T follicular helper cell (primary cell): ENCODE results near the gene DIS3L2.
"Not testable (repeated sequence)": the region's sequence is repeated elsewhere in the genome, so short reads cannot be mapped to it uniquely, and the experiment has no call there.

ENCODE experiments used
- DNase-seq: peaks from one replicate; pipeline ENCODE4 v3.0.0-alpha.2; 2020; ENCODE audit warnings: low read depth

Gene DIS3L2

DNA sequence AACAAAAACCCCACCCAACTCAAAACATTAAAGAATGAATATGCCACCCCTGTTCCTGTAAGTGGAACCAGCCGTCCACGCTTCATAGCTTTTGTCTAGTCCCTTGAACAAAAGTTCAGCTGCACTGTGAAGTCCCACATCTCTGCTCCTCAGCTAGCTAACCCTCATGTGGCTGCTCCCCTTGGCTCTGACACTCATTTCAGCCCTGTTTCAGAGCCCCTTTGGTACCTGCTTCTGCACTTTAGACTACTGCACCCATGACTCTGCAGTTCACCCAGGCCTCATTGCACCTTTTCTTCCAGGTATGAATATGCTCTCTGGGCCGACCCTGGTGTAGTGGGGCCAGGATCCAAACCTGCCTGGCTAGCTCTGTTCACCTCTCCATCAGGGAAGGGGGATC lies 155.3 kb downstream of the DIS3L2 start:
- DNase-seq, result no peak

DNA sequence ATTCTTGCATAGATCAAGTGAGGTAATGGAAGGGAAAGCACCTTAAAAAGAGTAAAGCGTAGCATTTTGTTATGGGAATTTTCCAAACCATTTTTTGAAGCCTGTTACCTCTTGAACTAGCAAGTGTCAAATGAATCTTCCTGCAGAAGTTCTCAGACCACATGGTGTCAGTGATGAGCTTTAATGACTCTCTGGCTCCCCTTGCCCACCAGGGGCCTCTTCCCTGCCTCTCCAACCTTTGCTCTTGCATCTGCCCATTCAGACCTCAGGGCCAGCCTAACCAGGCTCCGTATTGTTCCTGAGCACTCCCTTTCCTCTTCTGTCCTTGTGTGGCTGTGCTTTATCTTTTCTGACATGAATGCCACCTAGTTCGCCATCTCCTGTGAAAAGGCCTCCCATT lies 155.9 kb downstream of the DIS3L2 start:
- DNase-seq, result no peak

DNA sequence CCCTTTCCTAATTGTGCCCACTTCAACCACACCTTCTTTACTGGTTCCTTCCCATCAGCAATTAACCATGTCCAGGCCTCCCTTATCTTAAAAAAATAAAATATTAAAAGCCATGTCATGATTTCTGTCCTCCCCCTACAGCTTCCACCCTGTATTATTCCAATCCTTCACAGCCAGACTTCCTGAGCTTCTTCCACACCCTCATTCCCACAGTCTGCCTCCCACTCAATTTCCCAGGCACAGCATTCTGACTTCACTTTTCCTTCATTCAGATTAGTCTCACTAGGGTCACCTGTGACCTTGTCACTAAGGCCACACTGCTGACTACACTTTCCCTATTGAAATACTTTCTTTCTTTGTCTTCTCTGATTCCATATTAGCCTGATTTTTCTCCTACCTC lies 159.4 kb downstream of the DIS3L2 start:
- no peak for DNase-seq

DNA sequence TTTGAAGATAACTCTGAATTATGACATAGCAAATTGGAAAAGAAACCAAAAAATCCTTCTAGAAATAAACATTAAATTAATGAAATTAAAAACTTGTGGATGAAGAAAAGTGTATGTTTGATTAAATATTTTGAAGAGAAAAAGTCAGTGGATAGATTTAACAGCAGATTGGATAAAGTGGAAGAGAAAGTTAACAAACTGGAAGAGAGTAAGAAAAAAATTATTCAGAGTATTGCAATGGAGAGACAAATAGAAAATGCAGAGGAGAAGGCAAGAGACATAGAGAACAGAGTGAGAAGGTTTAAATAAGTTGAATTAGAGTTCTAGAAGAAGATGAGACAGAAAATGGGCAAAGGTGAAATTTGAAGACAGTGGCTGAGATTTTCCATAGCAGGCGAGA lies 162.8 kb downstream of the DIS3L2 start:
- DNase-seq, result no peak

DNA sequence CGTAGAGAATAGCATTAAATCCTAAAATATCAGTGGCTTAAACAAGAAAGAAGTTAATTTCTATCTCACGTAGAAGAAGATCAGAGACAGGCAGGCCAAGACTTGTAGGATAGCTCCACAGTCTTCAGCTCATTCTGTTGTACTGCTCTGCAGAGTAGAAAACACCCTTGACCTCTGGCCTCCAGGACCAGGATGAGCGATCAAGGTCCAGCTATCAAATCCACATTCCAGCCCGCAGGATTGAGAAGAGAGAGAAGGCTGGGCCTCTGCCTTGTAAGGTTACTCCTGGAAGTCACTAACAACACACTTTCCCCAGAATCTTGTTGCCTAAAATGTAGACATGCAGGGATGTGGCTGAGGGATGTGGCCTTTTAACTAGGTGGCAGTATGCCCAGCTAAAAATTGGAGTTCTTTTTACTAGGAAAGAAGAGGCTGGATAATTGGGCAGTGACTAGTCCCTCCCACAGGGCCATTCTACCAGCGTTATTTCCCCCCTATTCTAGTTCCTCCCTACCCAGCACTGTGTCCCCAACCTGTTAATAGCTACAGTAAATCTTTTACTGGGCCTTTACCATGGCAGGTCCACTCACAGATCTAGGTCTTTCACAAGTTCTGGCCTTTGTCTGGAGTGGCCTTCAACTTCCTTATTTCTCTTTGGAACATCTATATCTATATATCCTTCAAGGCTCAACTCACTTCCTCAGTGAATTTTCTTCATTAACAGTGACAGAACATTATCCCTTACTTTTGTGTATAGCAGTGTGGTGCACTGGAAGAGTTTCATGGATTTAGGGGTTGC lies 165.0 kb downstream of the DIS3L2 start:
- DNase-seq, result no peak

DNA sequence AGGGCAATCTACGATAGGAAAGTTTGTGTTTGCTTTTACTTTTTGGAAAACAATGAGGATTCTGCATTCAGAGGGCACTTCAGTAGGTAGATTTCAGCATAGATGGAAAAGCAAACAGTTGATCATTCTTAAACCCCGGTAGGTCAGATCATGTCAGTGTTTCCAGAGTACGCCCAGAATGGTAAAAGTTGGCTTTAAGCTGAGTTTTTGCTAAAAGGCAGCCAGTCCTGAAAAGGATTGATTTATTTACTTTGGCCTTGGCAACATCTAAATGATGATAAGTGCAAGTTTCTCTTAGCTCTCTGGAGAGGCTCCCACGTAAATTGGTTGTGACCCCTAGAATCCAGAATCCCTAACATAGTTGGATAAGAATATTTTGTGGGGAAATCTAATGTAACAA lies 168.0 kb downstream of the DIS3L2 start:
- no peak for DNase-seq

DNA sequence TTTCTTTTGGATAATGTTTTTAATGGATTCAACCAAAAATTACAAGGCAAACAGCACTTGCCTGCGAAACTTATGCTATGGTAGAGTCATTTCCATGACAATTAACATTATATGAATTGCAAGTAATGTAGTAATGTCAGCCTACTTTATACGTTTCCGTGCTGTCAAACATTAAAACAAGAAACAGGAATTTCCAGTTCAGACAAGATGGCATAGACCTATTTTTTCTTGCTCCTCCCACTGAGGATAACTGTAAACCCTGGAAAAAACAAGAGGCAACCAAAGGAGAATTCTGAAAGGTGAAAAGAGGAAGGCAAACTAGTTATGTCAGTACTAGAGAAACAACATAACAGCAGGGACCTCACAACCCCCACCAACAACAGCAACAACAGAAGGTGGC lies 170.7 kb downstream of the DIS3L2 start:
- DNase-seq, result no peak

DNA sequence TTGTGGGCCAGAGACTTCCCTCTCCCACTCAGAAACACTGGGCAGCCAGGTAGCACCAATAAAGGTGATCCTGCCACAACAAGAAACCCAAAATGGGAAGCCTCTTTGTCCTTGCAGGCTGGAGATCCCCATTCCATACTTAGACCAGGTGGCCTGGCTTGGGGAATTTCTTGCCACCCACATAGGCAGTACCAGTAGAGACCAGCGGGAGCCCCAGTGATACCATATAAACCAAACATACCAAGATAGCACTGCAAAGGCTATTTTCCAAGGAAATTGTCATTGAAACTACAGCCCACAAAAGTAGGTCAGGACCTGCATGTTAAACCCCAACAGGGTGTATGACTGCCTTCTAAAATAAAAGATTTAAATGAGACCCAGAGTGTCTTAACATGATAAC lies 171.6 kb downstream of the DIS3L2 start:
- DNase-seq, result no peak

DNA sequence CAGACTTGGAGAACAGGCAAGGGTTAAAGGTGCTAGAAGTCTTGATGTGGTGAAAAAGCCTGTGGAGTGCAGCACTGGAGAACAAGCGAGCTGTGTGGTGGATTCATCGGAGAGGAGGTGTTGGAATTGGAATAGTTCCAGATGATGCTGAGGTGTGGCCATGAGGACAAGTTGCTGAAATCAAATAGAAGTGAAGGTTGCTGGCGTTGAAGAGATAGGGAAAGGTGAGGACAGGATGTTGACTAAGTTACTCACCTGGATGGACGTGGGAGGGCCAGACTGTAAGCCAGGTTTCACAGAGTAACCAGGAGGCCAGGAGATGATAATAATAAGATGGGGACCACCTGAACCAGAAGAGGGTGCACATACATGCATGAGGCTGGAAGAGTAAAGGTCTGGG lies 173.4 kb downstream of the DIS3L2 start:
- DNase-seq, result no peak

DNA sequence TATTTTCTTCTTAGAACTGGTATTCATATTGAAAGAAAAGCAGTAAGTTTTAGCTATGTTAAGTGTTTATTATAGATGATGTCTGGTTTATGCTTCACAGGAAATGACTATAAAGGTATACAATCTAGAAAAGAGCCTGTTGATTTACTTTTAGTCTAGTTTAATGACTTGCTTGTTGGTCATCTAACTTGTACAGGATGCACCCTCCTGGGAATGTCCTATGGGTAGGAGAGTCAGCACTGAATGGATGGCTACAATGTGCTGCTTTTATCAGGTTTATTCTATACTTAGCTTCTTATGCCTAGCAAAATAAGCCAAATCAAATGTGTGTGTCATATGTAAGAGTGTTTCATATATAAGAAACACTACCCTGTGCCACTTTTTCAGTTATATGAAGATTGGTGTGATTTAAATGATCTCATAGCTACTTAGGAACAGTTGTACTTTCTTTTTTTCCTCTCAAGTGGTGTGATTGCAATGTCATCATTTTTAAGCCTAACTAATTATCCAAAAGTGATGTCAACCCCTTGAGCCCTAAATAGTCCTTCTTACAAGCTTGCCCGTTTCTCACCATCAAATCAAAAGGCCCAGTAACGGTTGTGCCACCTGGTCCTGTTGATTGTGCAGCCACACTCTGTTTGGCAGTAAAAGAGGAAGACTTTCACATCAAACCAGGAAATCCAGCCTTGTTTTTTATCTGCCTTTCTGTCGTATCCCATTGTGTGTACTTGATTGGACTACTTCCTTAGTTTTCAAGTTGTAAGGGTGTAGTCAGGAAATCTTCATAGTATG lies 176.0 kb downstream of the DIS3L2 start:
- DNase-seq, result no peak

DNA sequence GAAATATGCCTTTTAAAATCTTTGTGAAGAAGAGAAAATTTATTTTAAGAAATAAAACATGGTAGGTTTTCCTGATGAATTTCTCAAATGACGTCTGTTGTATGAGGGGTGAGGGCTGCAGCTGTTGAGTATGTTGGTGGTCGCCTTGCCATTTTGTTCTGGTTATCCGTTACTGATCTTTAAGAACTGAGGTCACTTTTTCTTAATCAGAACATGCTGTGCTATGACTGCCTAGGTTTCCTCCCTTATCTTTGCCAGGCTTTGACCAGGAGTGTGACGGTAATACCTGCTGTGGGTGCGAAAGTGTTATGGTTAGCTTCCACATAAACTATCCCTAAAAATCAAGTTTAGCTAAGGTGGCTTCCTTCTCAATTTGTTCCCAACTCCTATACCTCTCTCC lies 176.9 kb downstream of the DIS3L2 start:
- no peak for DNase-seq

DNA sequence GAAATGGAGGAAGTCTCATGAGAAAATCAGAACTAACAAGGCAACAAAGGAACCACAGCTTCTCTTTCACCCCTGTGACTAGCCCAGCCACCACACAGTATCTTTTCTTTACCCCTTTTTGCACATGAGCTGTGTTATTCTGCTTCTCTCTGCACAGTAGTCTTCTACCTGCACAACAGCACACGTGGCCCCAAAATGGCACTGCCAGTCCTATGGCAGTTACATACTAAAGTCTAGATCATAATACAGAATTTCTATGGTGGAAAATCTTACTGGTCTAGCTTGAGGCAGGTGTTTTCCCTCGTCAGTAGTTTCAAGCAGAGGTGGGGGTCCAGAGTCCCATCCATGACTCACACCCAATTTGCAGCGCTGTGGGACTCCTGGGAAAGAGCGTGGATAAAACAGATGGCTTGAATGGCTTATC lies 177.7 kb downstream of the DIS3L2 start:
- DNase-seq, result no peak

DNA sequence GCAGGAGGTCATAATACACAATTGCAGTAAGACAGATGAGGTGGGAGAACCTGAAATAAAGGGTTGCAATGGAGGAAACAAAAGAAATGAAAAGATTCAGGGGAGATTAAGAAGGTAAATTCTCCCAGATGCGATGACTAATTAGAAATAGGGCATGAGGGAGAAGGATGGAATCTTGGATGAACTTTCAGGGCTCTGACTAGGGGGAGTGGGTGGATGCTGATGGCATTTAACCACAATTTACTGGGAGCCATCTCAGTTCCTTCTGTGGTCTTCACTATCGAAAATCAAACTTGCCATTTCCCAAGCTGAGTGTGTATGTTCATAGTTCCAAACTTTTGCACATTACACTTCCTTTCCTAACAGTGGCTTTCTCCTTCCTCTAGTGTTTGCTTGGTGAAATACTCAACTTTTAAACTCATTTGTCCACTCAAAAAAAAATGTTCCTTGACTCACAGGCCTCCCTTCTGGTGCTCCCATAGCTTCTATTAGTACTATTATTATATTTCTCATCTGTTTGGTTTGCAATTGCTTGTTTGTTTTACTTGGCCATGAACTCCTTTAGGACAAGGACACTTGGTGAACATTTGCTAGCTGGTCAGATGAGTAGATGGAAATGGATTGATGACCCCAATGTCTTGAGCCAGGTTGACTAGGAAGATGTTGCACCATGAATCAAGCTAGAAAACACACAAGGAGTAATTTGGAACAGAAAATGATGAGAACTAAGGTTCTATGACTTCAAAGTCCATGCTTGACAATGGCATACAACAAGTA lies 178.5 kb downstream of the DIS3L2 start:
- DNase-seq, result no peak

DNA sequence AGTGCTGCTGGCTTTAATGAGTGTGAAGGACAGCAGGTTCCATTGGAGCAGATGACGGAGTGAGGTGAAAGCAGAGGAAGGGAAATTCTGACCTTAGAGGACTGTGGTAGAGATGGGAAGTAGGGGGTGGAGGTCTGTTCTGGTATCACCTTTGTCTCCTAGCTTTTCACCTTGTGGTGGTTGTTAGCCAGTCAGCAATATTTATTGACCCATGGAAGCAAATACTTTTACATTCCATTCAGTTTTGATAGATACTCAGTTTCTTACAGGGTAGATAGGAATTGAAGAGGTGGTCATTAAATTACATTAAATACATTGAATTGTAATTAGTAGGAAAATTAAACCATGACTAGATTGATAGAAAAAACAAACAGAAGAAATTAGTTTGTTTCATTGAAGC lies 180.1 kb downstream of the DIS3L2 start:
- no peak for DNase-seq

DNA sequence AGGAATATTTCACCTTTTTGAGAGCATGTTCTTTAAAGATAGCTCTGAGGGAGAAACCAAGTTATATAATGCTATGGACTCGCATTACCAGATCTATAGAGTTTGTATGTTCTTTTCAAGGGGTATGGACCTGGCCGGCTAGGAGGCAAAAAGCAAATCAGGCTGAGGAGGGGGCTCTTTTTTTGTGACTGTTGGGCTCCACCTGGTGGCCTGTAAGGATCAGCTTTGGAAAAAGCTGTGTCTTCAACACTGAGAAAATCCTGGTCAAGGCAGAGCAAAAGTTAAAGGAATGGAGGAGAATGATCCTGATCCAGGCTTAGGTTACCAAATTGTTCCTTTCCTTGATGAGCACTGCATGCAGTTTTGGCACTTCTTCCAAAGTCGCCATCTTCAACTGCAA lies 180.5 kb downstream of the DIS3L2 start:
- no peak for DNase-seq

DNA sequence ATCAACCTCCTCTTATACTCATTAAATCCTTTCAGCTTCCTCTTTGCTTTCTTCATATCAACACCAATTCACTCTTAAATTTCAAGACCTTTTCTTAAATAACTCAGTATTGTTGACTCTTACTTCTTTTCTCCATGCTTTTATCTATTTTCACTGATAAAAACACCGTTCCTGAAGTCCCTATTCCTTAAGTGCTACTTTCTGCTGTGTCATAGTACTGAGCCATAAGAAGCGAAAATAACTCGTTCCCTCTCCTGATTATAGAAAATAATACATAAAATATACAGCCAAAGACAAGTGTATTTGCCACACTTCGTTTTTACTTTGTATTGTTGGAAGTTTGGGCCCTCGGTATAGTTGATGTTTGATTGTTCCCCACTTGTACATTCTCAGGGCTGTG lies 181.0 kb downstream of the DIS3L2 start:
- no peak for DNase-seq

DNA sequence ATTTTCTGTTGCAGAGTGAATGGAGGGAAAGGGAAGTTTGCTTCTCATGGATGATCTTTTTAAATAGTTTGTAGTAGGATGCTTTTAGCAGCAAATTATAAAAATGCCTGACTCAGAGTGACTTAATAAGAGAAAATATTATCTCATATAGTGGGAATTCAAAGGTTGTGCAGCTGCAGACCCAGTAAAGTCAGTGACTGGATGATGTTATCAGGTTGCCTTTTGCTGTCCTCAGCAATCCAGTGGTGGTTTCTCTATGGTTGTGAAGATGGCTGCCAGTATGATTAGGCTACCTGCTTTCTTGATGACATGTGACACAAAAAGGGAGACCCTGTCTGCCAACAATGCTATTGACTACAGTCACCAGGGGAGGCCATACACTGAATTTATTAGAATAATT lies 184.8 kb downstream of the DIS3L2 start:
- no peak for DNase-seq

DNA sequence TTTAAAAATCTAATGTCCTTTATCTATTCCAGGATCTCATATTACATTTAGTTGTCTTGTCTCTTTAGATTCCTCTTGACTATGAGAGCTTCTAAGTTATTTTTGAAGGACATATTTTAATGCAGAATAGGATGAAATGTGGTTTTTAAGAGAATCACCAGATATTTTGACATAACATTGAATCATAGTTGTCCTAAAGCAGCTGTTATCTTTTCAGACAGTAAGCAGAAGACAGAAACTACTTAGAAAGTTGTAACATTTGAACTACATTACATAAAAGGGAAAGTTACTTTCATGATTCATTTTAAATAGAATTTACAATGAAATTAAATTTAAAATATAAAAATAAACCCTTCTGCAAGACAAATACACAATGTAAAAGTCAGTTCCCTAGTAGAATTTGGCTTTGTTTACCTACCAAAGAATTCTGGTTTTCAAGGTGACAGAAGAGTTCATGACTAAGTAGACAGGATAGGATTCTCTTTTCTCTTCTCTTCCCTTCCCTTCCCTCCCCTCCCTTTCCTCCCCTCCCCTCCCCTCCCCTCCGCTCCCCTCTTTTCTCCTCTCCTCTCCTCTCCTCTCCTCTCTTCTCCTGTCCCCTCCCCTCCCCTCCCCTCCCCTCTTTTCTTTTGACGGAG lies 186.0 kb downstream of the DIS3L2 start:
- DNase-seq, result no peak

DNA sequence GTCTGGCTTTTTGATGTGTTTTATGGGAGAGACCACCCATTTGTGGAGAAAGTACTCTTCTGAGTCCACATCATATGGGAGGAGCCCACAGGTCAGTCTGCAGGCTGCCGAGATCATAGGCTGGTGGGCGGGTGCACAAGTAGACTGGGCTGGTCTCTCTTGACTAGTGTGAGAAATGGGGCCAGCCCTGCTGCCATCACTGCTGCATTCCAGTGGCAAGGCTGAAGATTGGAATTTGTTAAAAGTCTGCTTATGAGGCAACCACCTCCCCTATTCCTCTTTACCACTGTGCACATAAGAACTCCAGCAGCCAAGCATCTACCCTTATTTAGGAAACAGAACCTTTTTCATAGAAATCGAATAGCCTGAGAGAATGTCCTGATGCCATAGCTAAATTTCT lies 200.7 kb downstream of the DIS3L2 start:
- no peak for DNase-seq

DNA sequence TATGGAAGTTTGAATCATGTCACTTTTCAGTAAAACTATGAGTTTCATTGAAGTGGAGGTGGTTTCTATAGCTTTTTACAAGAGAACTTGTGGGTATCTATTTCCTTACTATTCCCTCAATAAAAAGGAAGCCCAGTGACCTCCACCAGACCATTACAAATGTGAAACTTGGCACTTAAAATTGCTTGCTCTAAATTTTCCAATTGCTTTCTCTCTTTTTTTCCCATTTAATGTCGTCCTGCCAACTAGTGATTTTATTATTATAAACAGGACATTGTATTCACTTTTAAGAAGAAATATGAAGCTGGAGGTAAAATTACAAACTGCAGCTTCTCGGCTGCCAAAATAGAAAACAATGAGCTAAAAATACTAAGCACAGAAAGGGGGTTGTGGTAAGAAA lies 208.9 kb downstream of the DIS3L2 start:
- DNase-seq, result no peak

DNA sequence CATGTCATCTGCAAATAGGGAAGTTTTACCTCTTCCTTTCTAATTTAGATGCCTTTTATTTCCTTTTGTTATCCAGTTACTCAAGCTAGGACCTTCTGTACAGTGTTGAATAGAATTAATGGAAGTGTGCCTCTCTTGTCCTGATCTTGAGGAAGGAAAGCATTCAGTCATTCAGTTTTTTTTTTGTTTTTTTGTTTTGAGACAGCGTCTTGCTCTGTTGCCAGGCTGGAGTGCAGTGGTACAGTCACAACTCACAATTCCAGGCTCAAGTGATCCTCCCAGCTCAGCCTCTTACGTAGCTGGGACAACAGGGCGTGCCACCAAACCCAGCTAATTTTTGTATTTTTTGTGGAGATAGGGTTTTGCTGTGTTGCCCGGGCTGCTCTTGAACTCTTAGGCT lies 213.1 kb downstream of the DIS3L2 start:
- no peak for DNase-seq

DNA sequence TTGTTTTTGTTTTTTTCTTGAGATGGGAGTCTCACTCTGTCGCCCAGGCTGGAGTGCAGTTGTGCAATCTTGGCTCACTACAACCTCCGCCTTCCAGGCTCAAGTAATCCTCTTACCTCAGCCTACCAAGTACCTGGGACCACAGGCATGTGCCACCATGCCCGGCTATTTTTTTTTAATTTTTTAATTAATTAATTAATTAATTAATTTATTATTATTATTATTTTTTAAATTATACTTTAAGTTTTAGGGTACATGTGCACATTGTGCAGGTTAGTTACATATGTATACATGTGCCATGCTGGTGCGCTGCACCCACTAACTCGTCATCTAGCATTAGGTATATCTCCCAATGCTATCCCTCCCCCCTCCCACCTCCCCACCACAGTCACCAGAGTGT lies 215.1 kb downstream of the DIS3L2 start:
- not testable (repeated sequence) for DNase-seq
